K562 treated with DMSO at 1 percent for 24 hours (cell line): ENCODE measurements around the gene CDK6. TPM values are rescaled to one million over a fixed set of nuclear protein-coding genes. Genes with fewer than 3 reads are reported as not detected.

Experiments used
- total RNA-seq: library from RNA; unstranded; fragments of 300-600 nt; gene quantifications from 2 replicates; pipeline ENCODE4 v1.2.3, GENCODE V29; 2022; ENCODE audit warnings: low read depth; ENCODE audit not compliant: insufficient read depth

The CDK6 gene
- 14.2 and 16.0 TPM in 2 replicates for total RNA-seq

GRCh38 chr7:92836489-92836999 lies at the start of gene CDK6:
Gene CDK6, minus strand, starts transcription at chr7:92836573. Its CDS starts 3,250 bp downstream, at chr7:92833323.

Other genes with a start within 250 kb of the CDK6 start
- 14.2 and 25.5 TPM in 2 replicates for gene FAM133B, start 246.2 kb downstream of the CDK6 start, total RNA-seq